ENCODE results near the gene NBL1.

NBL1 gene

GRCh38 chr1:19665496-19666465, 21.7 kb downstream of the NBL1 start:
- in situ Hi-C loops (cut with MboI; ENCODE audit: low sequenced_read_pairs) = no loop called here

DNA sequence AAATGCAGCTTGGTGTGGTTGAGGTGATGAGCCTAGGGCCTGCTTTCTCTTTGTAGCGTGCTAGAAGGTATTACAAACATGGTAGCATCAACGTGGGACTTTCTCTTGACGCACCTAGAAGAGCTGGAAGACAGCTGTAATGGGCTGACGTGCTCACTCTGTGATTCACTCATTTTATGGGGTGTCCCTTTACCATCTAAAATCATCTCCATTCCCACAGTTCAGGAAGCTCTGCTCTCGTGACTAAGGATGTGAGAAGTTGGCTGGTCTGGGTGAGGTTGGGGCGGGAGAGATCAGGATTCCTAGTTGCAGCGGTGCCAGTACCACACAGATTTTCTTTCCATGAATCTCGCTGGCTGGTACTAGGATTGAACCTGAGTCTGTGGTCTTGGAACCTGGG, 24.8 kb downstream of the NBL1 start:
- in situ Hi-C loops (cut with MboI; ENCODE audit: low sequenced_read_pairs) = no loop called here

- in situ Hi-C loops (cut with MboI; ENCODE audit: low sequenced_read_pairs) = no loop called here
Observed at GRCh38 chr1:19670787-19671186, 26.7 kb downstream of the NBL1 start.

DNA sequence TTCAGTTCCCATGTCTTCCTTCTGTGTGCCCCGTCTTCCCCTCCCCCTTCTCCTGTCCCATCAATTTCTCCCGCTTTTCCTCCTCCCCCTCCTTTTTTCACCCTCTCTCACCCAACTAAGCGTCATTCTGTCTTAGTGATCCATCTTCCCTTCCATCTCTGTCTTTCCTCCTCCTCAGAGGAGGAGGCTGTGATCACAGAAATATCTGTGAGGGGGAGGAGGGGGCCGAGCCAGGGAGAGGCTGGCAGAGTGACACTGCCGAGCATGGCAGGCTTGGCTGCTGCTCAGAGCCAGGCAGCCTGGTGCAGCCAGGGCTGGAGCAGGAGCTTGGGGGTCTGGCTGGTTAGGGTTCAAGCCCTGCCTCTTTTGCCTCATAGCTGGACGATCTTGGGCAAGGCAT, 28.1 kb downstream of the NBL1 start:
- in situ Hi-C loops (cut with MboI; ENCODE audit: low sequenced_read_pairs) = no loop called here

- in situ Hi-C loops (cut with MboI; ENCODE audit: low sequenced_read_pairs) = no loop called here
Observed at GRCh38 chr1:19675797-19676196, 31.7 kb downstream of the NBL1 start.

GRCh38 chr1:19676438-19676922, 32.4 kb downstream of the NBL1 start:
- in situ Hi-C loops (cut with MboI; ENCODE audit: low sequenced_read_pairs) = no loop called here

GRCh38 chr1:19678493-19678892, 34.4 kb downstream of the NBL1 start:
- in situ Hi-C loops (cut with MboI; ENCODE audit: low sequenced_read_pairs) = no loop called here

DNA sequence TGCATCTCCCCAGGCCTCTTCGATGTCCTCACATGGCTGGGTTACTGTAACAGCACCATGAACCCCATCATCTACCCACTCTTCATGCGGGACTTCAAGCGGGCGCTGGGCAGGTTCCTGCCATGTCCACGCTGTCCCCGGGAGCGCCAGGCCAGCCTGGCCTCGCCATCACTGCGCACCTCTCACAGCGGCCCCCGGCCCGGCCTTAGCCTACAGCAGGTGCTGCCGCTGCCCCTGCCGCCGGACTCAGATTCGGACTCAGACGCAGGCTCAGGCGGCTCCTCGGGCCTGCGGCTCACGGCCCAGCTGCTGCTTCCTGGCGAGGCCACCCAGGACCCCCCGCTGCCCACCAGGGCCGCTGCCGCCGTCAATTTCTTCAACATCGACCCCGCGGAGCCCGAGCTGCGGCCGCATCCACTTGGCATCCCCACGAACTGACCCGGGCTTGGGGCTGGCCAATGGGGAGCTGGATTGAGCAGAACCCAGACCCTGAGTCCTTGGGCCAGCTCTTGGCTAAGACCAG, 34.9 kb downstream of the NBL1 start:
- in situ Hi-C loops (cut with MboI; ENCODE audit: low sequenced_read_pairs) = no loop called here

DNA sequence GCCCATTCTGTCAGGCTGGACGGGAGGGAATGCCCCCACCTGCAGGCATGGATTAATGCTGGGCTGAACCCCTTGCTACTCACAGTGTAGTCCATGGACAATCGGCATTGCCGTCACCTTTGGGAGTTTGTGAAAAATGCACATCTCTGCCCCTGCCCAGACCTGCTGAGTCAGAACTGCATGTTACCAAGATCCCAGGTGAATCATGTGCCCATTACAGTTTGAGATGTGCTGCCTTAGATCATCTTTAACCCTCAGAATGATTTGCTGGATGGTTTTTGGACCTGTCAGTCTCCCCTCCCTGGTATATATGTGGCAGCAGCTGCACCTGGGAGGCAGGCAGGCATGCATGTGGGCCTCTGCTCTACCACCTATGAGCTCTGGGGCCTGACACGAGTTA, 35.6 kb downstream of the NBL1 start:
- in situ Hi-C loops (cut with MboI; ENCODE audit: low sequenced_read_pairs) = no loop called here

GRCh38 chr1:19680644-19681043, 36.5 kb downstream of the NBL1 start:
- in situ Hi-C loops (cut with MboI; ENCODE audit: low sequenced_read_pairs) = no loop called here

GRCh38 chr1:19682257-19682656, 38.1 kb downstream of the NBL1 start:
- in situ Hi-C loops (cut with MboI; ENCODE audit: low sequenced_read_pairs) = no loop called here

- in situ Hi-C loops (cut with MboI; ENCODE audit: low sequenced_read_pairs) = no loop called here
Observed at GRCh38 chr1:19682901-19683300, 38.8 kb downstream of the NBL1 start.

- in situ Hi-C loops (cut with MboI; ENCODE audit: low sequenced_read_pairs) = no loop called here
Observed at GRCh38 chr1:19683351-19683750, 39.2 kb downstream of the NBL1 start.

- in situ Hi-C loops (cut with MboI; ENCODE audit: low sequenced_read_pairs) = no loop called here
Observed at GRCh38 chr1:19684677-19685076, 40.6 kb downstream of the NBL1 start.

DNA sequence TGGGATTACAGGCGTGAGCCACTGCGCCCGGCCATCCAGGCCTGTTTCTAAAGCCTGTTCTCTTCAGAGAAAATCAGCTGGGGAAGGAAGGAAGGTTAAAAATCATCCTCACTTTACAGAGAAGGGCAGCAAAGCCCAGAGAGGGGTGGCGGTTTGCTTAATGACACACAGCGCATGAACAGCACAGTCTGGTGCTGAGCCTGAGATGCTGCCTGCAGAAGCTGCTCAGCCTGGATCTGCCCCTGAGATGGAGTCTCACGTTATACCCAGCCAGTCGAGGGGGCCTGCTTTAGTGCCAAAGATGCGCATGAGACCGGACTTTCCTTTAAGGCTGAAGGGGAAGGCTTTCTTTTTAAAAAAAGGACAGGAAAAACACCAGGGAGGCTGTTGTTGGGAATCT, 41.9 kb downstream of the NBL1 start:
- in situ Hi-C loops (cut with MboI; ENCODE audit: low sequenced_read_pairs) = no loop called here

GRCh38 chr1:19687414-19687813, 43.3 kb downstream of the NBL1 start:
- in situ Hi-C loops (cut with MboI; ENCODE audit: low sequenced_read_pairs) = no loop called here

- in situ Hi-C loops (cut with MboI; ENCODE audit: low sequenced_read_pairs) = no loop called here
Observed at GRCh38 chr1:19688041-19688842, 44.1 kb downstream of the NBL1 start.

DNA sequence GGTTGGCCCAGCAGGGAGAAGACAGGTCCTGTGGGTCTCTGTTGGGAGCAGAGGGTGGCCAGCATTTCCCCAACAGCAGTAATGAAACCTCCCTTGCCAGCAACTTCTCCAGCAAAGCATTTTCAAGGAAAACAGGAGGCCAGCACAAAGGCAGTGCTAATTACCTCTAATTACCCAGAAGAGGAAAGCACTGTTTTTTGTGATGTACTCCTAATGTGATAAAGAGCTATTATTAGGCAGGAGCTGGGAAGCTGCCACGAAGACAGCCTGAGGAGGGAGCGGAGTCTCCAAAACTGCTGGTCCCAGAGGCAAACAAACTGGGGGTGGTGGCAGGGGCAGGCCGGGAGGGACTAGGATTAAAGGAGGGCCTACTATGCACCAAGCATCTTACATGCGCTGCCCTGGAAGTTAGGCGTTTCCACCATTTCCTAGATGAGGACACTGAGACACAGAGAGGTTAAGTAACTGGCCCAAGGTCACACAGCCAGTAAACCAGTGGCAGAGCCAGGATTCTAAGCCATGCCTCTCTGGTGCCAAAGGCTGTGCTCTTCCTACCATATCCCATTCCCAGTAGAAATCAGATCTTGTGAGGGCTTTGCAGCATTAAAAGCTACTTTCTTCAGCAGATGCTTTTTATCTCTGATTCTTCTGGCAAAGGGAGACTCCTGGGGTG, 45.1 kb downstream of the NBL1 start:
- in situ Hi-C loops (cut with MboI; ENCODE audit: low sequenced_read_pairs) = no loop called here

DNA sequence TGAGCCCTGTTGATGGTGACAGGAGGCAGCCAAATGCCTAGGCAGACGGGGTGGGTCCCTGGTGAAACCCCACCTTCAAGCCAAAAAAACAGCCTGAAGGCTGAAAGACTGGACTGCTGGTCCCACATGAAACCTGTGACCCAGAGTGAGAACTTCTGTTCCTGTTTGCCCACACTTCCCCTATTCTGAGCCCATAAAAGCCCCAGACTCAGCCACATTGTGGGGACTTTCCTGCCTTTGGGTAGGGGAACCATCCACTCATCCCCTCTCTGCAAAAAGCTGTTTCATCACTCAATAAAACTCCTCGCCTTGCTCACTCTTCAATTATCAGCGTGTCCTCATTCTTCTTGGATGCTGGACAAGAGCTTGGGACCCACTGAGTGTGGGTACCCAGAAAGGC, 45.7 kb downstream of the NBL1 start:
- in situ Hi-C loops (cut with MboI; ENCODE audit: low sequenced_read_pairs) = no loop called here

- in situ Hi-C loops (cut with MboI; ENCODE audit: low sequenced_read_pairs) = no loop called here
Observed at GRCh38 chr1:19690342-19690741, 46.2 kb downstream of the NBL1 start.

DNA sequence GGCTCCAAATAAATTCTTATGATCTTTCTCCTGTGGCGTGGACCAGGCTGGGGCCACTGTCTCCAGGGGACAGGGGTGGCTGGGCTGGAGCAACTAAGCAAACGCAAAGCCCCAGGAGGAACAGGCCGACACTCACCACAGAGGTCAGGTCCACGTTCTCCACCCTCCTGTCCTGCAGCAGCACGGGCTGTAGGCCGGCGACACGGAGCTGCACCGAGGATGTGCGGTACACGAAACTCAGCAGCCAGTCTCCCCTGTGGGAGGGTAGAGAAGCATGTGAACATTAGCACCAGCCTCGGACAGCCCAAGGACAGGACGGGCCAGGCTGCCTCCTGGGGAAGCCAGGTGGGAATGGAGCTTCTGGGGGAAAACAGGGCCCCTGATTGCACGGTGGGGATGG, 50.2 kb downstream of the NBL1 start:
- in situ Hi-C loops (cut with MboI; ENCODE audit: low sequenced_read_pairs) = no loop called here

All from HL-60/S4 treated with phorbol 12-myristate 13-acetate at 8.2 ng/mL for 4 days and 3 days (cell line).